RWPE2 (cell line): ENCODE data around the gene TMEM253.

Source experiments
- ATAC-seq: fragments of 200-7000 bp; cut with Tn5 transposase; 3 replicates; pipeline ENCODE4 v1.9.1; 2021; ENCODE audit warnings: low read depth
- DNase-seq: peaks from one replicate; pipeline ENCODE4 v3.0.0-alpha.2; 2020; ENCODE audit warnings: low spot score
- H3K27ac ChIP-seq: fragments of 450-650 bp; 2 replicates; pipeline ENCODE4 v1.5.1; 2017; ENCODE audit warnings: mild to moderate bottlenecking; ENCODE audit not compliant: poor library complexity, severe bottlenecking
- H3K27me3 ChIP-seq: fragments of 250-450 bp; sonication (Bioruptor Pico); 2 replicates; pipeline ENCODE4 v1.5.1; 2021; ENCODE audit warnings: mild to moderate bottlenecking, moderate library complexity; ENCODE audit not compliant: insufficient read depth, poor library complexity, severe bottlenecking
- H3K36me3 ChIP-seq: fragments of 250-450 bp; sonication (Bioruptor Pico); 2 replicates; pipeline ENCODE4 v1.5.1; 2020; ENCODE audit warnings: low read depth, mild to moderate bottlenecking, moderate library complexity
- H3K4me1 ChIP-seq: fragments of 250-450 bp; sonication (Bioruptor Pico); 2 replicates; pipeline ENCODE4 v1.5.1; 2021; ENCODE audit warnings: mild to moderate bottlenecking, moderate library complexity; ENCODE audit not compliant: insufficient read depth, poor library complexity, severe bottlenecking
- H3K4me3 ChIP-seq: fragments of 250-450 bp; sonication (Bioruptor Pico); 2 replicates; pipeline ENCODE4 v1.5.1; 2021; ENCODE audit warnings: mild to moderate bottlenecking, moderate library complexity; ENCODE audit not compliant: severe bottlenecking
- H3K9me3 ChIP-seq: fragments of 250-450 bp; sonication (Bioruptor Pico); 2 replicates; pipeline ENCODE4 v1.5.1; 2021; ENCODE audit warnings: mild to moderate bottlenecking, moderate library complexity; ENCODE audit not compliant: severe bottlenecking
- CTCF ChIP-seq: fragments of 450-650 bp; IDR thresholded peaks from one replicate; pipeline ENCODE4 v1.5.1; 2017; ENCODE audit warnings: mild to moderate bottlenecking, moderate library complexity; ENCODE audit not compliant: poor library complexity, severe bottlenecking

Gene TMEM253

GRCh38 chr14:21089877-21090193 lies 11.0 kb upstream of the TMEM253 start:
- ATAC-seq (no peak), DNase-seq (no peak)
- TF ChIP-seq CTCF, result no peak
- Histone ChIP-seq H3K9me3 (no peaks in the 10 kb centered on the region), H3K4me1 (no peaks in the 10 kb centered on the region), H3K4me3 (no peak overlapping the region), H3K36me3 (peaks cover 34% of the 10 kb centered on the region), H3K27ac (no peak overlapping the region), H3K27me3 (no peaks in the 10 kb centered on the region)

GRCh38 chr14:21090194-21090939 lies 10.5 kb upstream of the TMEM253 start:
- Histone ChIP-seq H3K4me1 (no peaks in the 10 kb centered on the region), H3K4me3 (no peak overlapping the region), H3K36me3 (peaks cover 29% of the 10 kb centered on the region), H3K27ac (no peak overlapping the region), H3K27me3 (no peaks in the 10 kb centered on the region), H3K9me3 (no peaks in the 10 kb centered on the region)
- TF ChIP-seq CTCF, result peak; percentile 46
- no peak for ATAC-seq
- DNase-seq, result no peak

GRCh38 chr14:21090940-21091663 lies 9.8 kb upstream of the TMEM253 start:
- peaks cover 23% of the 10 kb centered on the region for H3K36me3 ChIP-seq
- H3K27me3 ChIP-seq, result no peaks in the 10 kb centered on the region
- H3K27ac ChIP-seq, result no peak overlapping the region
- no peak overlapping the region for H3K4me3 ChIP-seq
- ATAC-seq, result no peak
- no peaks in the 10 kb centered on the region for H3K4me1 ChIP-seq
- no peak for DNase-seq
- TF ChIP-seq CTCF, result no peak
- no peaks in the 10 kb centered on the region for H3K9me3 ChIP-seq

GRCh38 chr14:21091821-21092272 lies 9.0 kb upstream of the TMEM253 start:
- Histone ChIP-seq H3K9me3 (no peaks in the 10 kb centered on the region), H3K4me1 (no peaks in the 10 kb centered on the region), H3K4me3 (no peak overlapping the region), H3K27ac (no peak overlapping the region), H3K36me3 (peaks cover 19% of the 10 kb centered on the region), H3K27me3 (no peaks in the 10 kb centered on the region)
- ATAC-seq, result no peak
- no peak for TF ChIP-seq CTCF
- DNase-seq, result no peak
